ENCODE data around the gene ATP1A4.

Gene ATP1A4

GRCh38 chr1:160144921-160145320 lies 6.5 kb upstream of the ATP1A4 start:
- peak; percentile 33 for DNase-seq (ENCODE audit: low spot score)

GRCh38 chr1:160146107-160146506 lies 5.3 kb upstream of the ATP1A4 start:
- DNase-seq (ENCODE audit: low spot score), result no peak

GRCh38 chr1:160148121-160148520 lies 3.3 kb upstream of the ATP1A4 start:
- no peak for DNase-seq (ENCODE audit: low spot score)

DNA sequence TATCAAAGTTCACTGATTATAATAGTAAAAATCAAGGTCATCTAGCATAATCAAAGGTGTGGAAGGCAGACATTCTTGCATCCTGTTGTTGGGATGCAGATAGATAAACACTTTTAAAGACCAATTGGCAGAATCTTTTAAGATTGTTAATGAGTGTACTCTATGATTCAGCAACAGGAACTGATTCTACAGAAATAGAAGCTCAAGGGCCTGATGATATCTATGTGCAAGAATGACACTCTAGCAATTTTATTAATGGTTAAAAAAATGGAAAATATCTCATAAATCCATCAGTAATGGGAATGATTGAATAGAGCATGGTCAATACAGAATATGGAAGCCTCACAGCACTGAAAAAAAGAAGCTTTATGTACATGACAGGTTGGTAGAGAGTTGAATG lies 2.2 kb upstream of the ATP1A4 start:
- DNase-seq (ENCODE audit: low spot score), result no peak

DNA sequence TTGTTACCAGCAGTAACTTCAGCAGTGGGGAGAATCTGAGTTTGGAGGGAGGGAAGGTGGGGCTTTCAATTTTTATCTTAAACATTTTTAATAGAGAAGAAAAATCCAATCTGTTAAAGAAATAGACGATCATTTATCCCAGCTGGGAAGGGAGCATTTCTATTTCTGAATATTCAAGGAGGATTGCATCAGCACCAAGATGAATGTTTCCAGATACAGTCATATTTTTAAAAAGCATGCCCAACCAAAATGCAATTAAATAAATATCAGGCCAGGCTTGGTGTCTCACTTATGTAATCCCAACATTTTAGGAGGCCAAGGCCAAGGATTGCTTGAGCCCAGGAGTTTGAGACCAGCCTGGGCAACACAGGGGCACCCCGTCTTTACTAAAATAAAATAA lies 1.7 kb upstream of the ATP1A4 start:
- peak; percentile 29 for DNase-seq (ENCODE audit: low spot score)

DNA sequence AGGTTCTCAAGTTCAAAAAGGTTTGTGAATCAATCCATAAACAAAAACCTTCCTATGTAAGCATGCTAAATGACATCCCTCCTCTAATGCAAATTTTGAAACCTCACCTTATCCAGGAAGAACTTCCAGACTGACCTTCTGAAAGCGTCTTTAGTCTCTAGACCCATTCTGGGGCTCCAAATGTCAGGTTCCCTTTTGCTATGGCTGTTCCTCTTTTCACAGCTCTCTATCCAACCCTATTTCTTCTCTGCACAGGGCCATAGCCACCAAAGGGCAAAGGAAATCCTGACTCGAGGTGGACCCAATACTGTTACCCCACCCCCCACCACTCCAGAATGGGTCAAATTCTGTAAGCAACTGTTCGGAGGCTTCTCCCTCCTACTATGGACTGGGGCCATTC lies 3.4 kb downstream of the ATP1A4 start:
- DNase-seq (ENCODE audit: low spot score), result no peak

DNA sequence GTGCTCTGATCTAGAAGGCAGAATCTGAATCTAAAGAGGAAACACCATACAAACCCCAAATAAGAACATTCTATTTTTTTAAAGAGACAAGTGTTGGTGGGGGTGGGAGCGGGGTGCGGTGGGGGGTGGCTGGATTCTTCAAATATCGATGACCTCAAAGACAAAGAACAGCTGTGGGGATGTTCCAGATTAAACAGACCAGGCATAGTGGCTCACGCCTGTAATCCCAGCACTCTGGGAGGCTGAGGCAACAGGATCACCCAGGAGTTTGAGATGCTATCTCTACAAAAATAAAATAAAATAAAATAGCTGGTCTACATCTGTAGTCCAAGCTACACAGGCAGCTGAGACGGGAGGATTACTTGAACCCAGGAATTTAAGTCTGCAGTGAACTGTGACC lies 5.0 kb downstream of the ATP1A4 start:
- DNase-seq (ENCODE audit: low spot score), result no peak

GRCh38 chr1:160157174-160157573 lies 5.8 kb downstream of the ATP1A4 start:
- DNase-seq (ENCODE audit: low spot score), result no peak

GRCh38 chr1:160158031-160158430 lies 6.6 kb downstream of the ATP1A4 start:
- DNase-seq (ENCODE audit: low spot score), result no peak

GRCh38 chr1:160158534-160158933 lies 7.1 kb downstream of the ATP1A4 start:
- no peak for DNase-seq (ENCODE audit: low spot score)

- DNase-seq (ENCODE audit: low spot score), result no peak
These were observed 8.4 kb downstream of the ATP1A4 start for GRCh38 chr1:160159846-160160245.

DNA sequence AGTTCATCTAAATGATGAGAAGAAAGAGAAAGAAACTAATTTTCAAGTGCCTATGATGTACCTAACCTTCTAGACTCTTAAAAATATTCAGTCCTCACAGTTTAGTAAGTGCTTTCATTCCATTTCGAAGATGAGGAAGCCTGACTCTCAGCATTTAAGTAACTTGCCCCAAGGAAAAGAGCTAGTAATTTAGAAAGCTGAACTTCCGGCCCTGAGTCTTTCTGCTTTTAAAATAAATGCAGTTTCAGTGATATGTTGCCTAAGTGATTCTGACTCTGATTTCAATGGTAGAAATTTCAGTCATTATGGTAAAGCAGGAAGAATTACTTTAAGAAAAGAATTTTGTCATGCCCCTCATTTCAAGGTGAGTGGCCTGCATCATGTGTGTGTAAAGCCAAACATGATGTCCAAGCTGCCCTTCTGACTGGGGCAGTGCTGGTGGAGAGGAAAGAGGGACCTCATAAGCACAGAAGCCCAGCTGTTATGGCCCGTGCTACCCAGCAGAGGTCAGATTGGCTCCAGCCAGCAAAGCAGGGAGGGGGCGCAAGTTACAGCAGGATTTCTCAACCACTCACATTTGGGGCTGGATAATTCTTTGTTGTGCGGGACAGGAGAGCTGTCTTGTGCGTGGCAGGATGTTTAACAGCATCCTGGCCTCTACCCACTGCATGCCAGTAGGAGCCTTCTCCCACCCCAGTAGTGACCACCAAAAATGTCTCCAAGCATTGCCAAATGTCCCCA lies 10.7 kb downstream of the ATP1A4 start:
- DNase-seq (ENCODE audit: low spot score), result peak; percentile 29

DNA sequence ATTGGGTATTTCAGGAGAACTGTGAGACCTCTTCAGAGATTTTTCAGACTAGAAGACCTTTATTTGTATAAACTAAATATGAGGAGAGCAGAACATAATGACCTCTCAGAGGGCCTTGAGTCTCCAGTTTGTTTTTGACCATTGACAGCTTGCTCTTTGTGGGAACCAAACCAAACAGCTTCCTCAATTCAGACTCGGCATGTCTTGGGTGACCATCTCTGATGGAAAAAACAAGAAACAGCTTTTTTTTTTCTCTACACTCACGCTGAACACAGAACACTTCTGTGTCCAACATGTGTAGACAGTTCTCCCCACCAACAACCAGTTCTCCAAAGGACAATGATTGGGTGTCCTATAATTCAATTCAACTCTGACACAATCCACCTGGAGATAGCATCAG lies 11.5 kb downstream of the ATP1A4 start:
- no peak for DNase-seq (ENCODE audit: low spot score)

DNA sequence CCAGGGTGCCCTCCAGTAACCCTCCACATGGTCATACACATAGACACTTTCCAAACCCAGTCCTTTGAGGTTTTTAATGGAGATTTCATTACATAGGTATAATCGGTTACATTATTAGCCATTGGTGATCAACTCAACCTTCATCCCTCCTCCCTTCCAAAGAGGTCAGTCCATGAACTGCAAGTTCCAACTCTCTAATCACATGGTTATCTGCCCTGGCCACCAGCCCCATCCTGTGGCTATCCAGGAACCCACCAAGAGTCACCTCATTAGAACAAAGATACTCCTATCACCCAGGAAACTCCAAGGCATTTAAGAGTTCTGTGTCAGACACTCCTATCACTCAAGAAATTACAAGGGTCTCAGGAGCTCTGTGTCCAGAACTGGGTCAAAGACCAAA lies 12.2 kb downstream of the ATP1A4 start:
- DNase-seq (ENCODE audit: low spot score), result no peak

DNA sequence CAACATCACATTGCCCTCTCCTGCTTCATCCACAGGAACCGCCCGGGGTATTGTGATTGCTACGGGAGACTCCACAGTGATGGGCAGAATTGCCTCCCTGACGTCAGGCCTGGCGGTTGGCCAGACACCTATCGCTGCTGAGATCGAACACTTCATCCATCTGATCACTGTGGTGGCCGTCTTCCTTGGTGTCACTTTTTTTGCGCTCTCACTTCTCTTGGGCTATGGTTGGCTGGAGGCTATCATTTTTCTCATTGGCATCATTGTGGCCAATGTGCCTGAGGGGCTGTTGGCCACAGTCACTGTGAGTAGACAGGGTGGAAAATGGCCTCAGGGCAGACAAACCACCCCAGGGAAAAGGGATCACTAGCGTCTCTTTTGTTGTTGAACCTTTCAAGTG lies 12.7 kb downstream of the ATP1A4 start:
- no peak for DNase-seq (ENCODE audit: low spot score)

DNA sequence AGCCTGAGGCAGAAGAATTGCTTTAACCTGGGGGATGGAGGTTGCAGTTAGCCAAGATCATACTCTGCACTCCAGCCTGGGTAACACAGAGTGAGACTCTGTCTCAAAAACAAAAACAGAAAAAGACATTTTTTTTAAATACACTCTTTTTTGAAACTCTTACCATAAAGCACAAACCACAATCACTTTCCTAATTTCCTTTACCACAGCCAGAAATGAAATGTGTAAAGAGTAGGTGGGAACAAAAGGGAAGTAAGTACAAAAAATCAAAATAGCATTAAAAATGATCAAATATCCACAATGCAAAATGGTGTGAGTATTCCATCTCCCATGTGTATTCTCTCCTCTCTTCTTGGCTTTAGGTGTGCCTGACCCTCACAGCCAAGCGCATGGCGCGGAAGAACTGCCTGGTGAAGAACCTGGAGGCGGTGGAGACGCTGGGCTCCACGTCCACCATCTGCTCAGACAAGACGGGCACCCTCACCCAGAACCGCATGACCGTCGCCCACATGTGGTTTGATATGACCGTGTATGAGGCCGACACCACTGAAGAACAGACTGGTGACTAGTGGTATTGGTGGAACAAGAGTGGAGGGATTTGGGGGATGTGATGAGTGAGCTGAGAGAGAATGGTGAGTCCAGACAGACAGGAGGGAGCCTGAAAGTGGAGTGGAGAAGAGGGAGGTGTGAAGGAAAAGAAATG lies 14.9 kb downstream of the ATP1A4 start:
- DNase-seq (ENCODE audit: low spot score), result no peak

GRCh38 chr1:160167056-160167455 lies 15.7 kb downstream of the ATP1A4 start:
- DNase-seq (ENCODE audit: low spot score), result no peak

GRCh38 chr1:160167580-160167979 lies 16.2 kb downstream of the ATP1A4 start:
- DNase-seq (ENCODE audit: low spot score), result no peak

DNA sequence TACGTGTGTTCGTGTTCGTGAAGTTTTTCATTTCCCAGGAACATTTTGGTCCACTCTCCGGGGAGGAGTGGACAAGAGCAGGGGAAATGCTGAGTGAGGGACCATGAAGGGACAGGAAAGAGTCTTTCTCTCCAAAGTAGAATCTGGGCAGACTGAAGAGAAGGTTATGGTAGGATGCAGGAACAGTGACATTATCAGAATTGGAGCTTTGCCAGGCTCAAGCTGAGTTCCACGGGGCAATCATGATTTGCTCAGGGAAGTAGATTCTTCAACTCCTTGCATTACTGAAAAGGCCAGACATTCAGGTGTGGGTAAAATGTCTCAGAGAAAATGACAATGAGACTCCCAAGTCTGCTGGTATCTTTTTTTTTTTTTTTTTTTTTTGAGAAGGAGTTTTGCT lies 16.6 kb downstream of the ATP1A4 start:
- no peak for DNase-seq (ENCODE audit: low spot score)

DNA sequence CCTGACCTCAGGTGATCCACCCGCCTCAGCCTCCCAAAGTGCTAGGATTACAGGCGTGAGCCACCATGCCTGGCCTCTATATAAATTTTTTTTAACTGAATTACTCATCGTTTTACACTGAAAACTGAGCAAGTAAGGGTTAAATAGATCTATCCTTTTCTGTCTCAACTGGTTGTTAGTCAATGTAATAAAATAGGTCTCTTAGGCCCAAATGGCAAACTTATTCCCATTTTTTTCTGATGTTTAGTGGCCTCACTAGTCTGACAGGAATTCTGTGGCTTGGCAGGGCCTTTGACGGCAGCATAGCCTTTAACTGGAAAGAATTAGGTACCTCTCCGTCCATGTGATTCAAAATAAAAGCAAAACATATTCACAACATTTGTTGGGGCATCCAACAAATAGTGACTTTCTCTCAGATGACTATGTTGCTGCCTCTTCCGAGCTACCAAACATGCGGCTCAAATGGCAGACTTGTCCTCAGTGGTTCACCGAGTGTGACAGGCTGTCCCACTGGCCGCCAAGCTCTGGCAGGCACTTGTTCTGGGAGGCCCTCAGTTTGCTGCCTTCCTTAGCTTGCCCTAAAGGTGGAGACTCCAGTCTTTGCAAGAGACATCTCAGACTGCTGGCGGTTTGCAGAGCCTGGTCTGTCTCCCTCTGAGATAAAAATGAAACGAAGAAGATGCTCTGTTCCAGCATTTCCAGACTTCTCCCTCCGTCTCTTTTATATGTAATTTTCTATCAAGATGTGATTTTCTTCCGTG lies 17.4 kb downstream of the ATP1A4 start:
- no peak for DNase-seq (ENCODE audit: low spot score)

GRCh38 chr1:160169553-160170399 lies 18.4 kb downstream of the ATP1A4 start:
- no peak for DNase-seq (ENCODE audit: low spot score)

- DNase-seq (ENCODE audit: low spot score), result peak; percentile 56
These were observed 20.0 kb downstream of the ATP1A4 start for GRCh38 chr1:160171354-160171753.
